HL-60 (cell line): Measurements from ENCODE around the gene FASTKD2.

Experiments
- DNase-seq, 2 experiments: peaks; one replicate each; pipeline ENCODE4 v3.0.0-alpha.2; 2010 to 2020; ENCODE audit warnings: low read depth in 1 of 2, low spot score in 1 of 2
- H3K27ac ChIP-seq: fragments of 250-450 bp; sonication (Bioruptor Pico); replicated peaks from 2 replicates; pipeline ENCODE4 v1.5.1; 2020; ENCODE audit warnings: mild to moderate bottlenecking, moderate library complexity
- H3K27me3 ChIP-seq: fragments of 250-450 bp; sonication (Bioruptor Pico); 2 replicates; pipeline ENCODE4 v1.5.1; 2021; ENCODE audit warnings: mild to moderate bottlenecking, moderate library complexity; ENCODE audit not compliant: insufficient read depth, poor library complexity, severe bottlenecking
- H3K4me3 ChIP-seq: replicated peaks from 2 replicates; pipeline ENCODE4 v1.5.1; 2011; ENCODE audit warnings: mild to moderate bottlenecking, control low read depth, low read length; ENCODE audit not compliant: insufficient read depth
- CTCF ChIP-seq: IDR thresholded peaks from one replicate; pipeline ENCODE4 v1.5.1; 2011; ENCODE audit warnings: low read length, control low read depth, inconsistent platforms; ENCODE audit not compliant: insufficient read depth
- GABPA ChIP-seq: IDR thresholded peaks from 2 replicates; pipeline ENCODE4 v1.6.1; 2012; ENCODE audit warnings: low read depth
- POLR2AphosphoS5 ChIP-seq: IDR thresholded peaks from 2 replicates; pipeline ENCODE4 v1.6.1; 2012; ENCODE audit warnings: low read depth
- REST ChIP-seq: IDR thresholded peaks from 2 replicates; pipeline ENCODE4 v1.6.1; 2012; ENCODE audit warnings: low read depth; ENCODE audit not compliant: insufficient replicate concordance
- SPI1 ChIP-seq: IDR thresholded peaks from 2 replicates; pipeline ENCODE4 v1.6.1; 2012; ENCODE audit warnings: low read depth, mild to moderate bottlenecking, borderline replicate concordance

The FASTKD2 gene

GRCh38 chr2:206780671-206781070 is 15.3 kb downstream of the FASTKD2 start:
- TF ChIP-seq SPI1, result no peak
- TF ChIP-seq CTCF, result no peak
- no peak for TF ChIP-seq REST
- TF ChIP-seq GABPA, result no peak
- no peak for TF ChIP-seq POLR2AphosphoS5
- H3K27me3 ChIP-seq, result no peaks in the 10 kb centered on the region
- DNase-seq, result no peak

GRCh38 chr2:206783718-206784117 is 18.3 kb downstream of the FASTKD2 start:
- TF ChIP-seq SPI1 (no peak), REST (no peak), POLR2AphosphoS5 (no peak), CTCF (peak; percentile 9), GABPA (no peak)
- no peak overlapping the region for H3K4me3 ChIP-seq
- no peak overlapping the region for H3K27ac ChIP-seq
- DNase-seq, result no peak
- no peaks in the 10 kb centered on the region for H3K27me3 ChIP-seq

More at GRCh38 chr2:206780671-206781070, 15.3 kb downstream of the FASTKD2 start:
- Histone ChIP-seq H3K4me3 (no peak overlapping the region), H3K27ac (no peak overlapping the region)

- TF ChIP-seq POLR2AphosphoS5, result no peak
- no peak for TF ChIP-seq GABPA
- no peak for TF ChIP-seq SPI1
- no peak for TF ChIP-seq REST
- no peak for TF ChIP-seq CTCF
- no peaks in the 10 kb centered on the region for H3K27me3 ChIP-seq
- H3K27ac ChIP-seq, result no peak overlapping the region
- no peak for DNase-seq
- H3K4me3 ChIP-seq, result no peak overlapping the region
Observed at GRCh38 chr2:206784559-206785353, 19.4 kb downstream of the FASTKD2 start.
